HG03097 (cell line): ENCODE data around the gene CHAF1A.

ENCODE experiments used
- ATAC-seq: cut with Tn5 transposase; IDR thresholded peaks from one replicate; pipeline ENCODE4 v1.9.1; 2021; ENCODE audit not compliant: unreplicated experiment, low FRiP score

The CHAF1A gene

GRCh38 chr19:4403005-4403761 lies 743 bp downstream of the CHAF1A start:
- no peak for ATAC-seq

- ATAC-seq, result no peak
Observed at GRCh38 chr19:4405977-4406376, 3.5 kb downstream of the CHAF1A start.

GRCh38 chr19:4406626-4407025 lies 4.2 kb downstream of the CHAF1A start:
- no peak for ATAC-seq

- no peak for ATAC-seq
Observed at GRCh38 chr19:4409123-4409933, 6.9 kb downstream of the CHAF1A start.

- no peak for ATAC-seq
Observed at GRCh38 chr19:4413588-4413987, 11.1 kb downstream of the CHAF1A start.

- ATAC-seq, result no peak
Observed at GRCh38 chr19:4414144-4414799, 11.8 kb downstream of the CHAF1A start.

- no peak for ATAC-seq
Observed at GRCh38 chr19:4414800-4415321, 12.4 kb downstream of the CHAF1A start.

- no peak for ATAC-seq
Observed at GRCh38 chr19:4415352-4415751, 12.9 kb downstream of the CHAF1A start.

GRCh38 chr19:4416268-4416667 lies 13.8 kb downstream of the CHAF1A start:
- ATAC-seq, result no peak

GRCh38 chr19:4423416-4424126 lies 21.1 kb downstream of the CHAF1A start:
- no peak for ATAC-seq

GRCh38 chr19:4425537-4425936 lies 23.1 kb downstream of the CHAF1A start:
- no peak for ATAC-seq

GRCh38 chr19:4428326-4428975 lies 26.0 kb downstream of the CHAF1A start:
- ATAC-seq, result no peak

GRCh38 chr19:4429256-4429655 lies 26.8 kb downstream of the CHAF1A start:
- no peak for ATAC-seq

- no peak for ATAC-seq
Observed at GRCh38 chr19:4429771-4430171, 27.3 kb downstream of the CHAF1A start.

GRCh38 chr19:4430760-4431159 lies 28.3 kb downstream of the CHAF1A start:
- ATAC-seq, result no peak

- ATAC-seq, result no peak
Observed at GRCh38 chr19:4431296-4431695, 28.9 kb downstream of the CHAF1A start.

GRCh38 chr19:4431808-4432674 lies 29.6 kb downstream of the CHAF1A start:
- no peak for ATAC-seq

- no peak for ATAC-seq
Observed at GRCh38 chr19:4432918-4433506, 30.6 kb downstream of the CHAF1A start.

- ATAC-seq, result no peak
Observed at GRCh38 chr19:4434391-4434790, 32.0 kb downstream of the CHAF1A start.
